Pancreas (tissue), 10 donors: Measurements from ENCODE around the gene PPP1R2C. TPM values are rescaled to one million over a fixed set of nuclear protein-coding genes. Genes with fewer than 3 reads are reported as not detected.
A peak's percentile ranks its signal among the peaks of the same experiment; 100 is the strongest.

Experiments
- ATAC-seq, 4 donors: fragments of 200-7000 bp; cut with Tn5 transposase; one replicate each; pipeline versions ENCODE4 v1.8.0 to v1.9.1; 2020; ENCODE audit warnings: mild to moderate bottlenecking in 4 of 4, moderate library complexity in 4 of 4
- DNase-seq, 6 donors: peaks; one replicate each; pipeline ENCODE4 v3.0.0-alpha.2; 2020
- FAIRE-seq: peaks from 2 replicates; lab custom pipeline; 2012; peaks lifted over from hg19 to GRCh38; lab: Jason Lieb, UNC
- H3K27ac ChIP-seq, 4 donors: fragments of 200-600 bp; sonication (generic); 1 replicate in 3 of 4; 2 replicates in 1 of 4; pipeline versions ENCODE4 v1.5.0 to v1.8.0; 2020
- H3K27me3 ChIP-seq, 4 donors: fragments of 200-600 bp; one replicate each; pipeline ENCODE4 v1.8.0; 2021
- H3K36me3 ChIP-seq, 3 donors: fragments of 200-600 bp; sonication (generic) in 1 of 3; one replicate each; pipeline versions ENCODE4 v1.5.0 to v1.8.0; 2020 to 2021
- H3K4me1 ChIP-seq, 3 donors: fragments of 200-600 bp; one replicate each; pipeline ENCODE4 v1.8.0; 2021
- H3K4me3 ChIP-seq, 4 donors: fragments of 200-600 bp; sonication (generic) in 2 of 4; one replicate each; pipeline versions ENCODE4 v1.5.0 to v1.8.0; 2020 to 2021
- H3K9me3 ChIP-seq, 4 donors: fragments of 200-600 bp; one replicate each; pipeline ENCODE4 v1.8.0; 2021
- WGBS, 2 donors: extraction: QIAGEN DNeasy Blood & Tissue Kit; methylation state at CpG; one replicate each; pipeline ENCODE4 v1.1.7; 2013; 5-methylcytosine and 5-hydroxymethylcytosine counted together
- intact Hi-C, 3 donors: fragments of 100-400 bp; cut with DNase I; formaldehyde crosslinking; loops; one replicate each; pipeline versions ENCODE4 v1.11.1 to v1.14.2; 2022
- polyA plus RNA-seq, 2 donors: library from polyadenylated mRNA; stranded (reverse); fragments of 200-250 nt; gene quantifications; one replicate each; pipeline ENCODE4 v1.2.3, GENCODE V29; 2013
- total RNA-seq, 6 donors: library from RNA; stranded (reverse); fragmentation: NEBNext Ultra II Directional in 4 of 6; extraction: Animal tissue kit (Norgen Biotek cat#: 25700) in 4 of 6; gene quantifications; one replicate each; pipeline versions ENCODE4 v1.2.1 to v1.2.4, GENCODE V29; 2021 to 2023
- TF ChIP-seq, protein P1 (sequence below), 4 donors: fragments of 200-600 bp; sonication (generic) in 3 of 4; IDR thresholded peaks; one replicate each; pipeline versions ENCODE4 v1.5.0 to v1.8.0; 2021; ENCODE audit warnings: antibody characterized with exemption in 4 of 4
- donor health status: healthy with polysubstance abuse.
- donor health status: DM: no; HTN: no; CAD: no; lungs with moderate emphysema.
- donor health status: DM: no; HTN: no; CAD: no.
- donor health status: control.
- donor health status: control.
- donor health status: Bipolar disorder and iron deficiency.
- donor health status: DM: yes; HTN: yes; CAD: no.
- donor health status: DM: no; HTN: no; CAD: no.
- donor health status: DM: no; HTN: no; CAD: no.
- donor health status: DM: yes; HTN: yes; CAD: no.

PPP1R2C gene
- total and polyA plus RNA-seq, 8 donors = not detected

DNA sequence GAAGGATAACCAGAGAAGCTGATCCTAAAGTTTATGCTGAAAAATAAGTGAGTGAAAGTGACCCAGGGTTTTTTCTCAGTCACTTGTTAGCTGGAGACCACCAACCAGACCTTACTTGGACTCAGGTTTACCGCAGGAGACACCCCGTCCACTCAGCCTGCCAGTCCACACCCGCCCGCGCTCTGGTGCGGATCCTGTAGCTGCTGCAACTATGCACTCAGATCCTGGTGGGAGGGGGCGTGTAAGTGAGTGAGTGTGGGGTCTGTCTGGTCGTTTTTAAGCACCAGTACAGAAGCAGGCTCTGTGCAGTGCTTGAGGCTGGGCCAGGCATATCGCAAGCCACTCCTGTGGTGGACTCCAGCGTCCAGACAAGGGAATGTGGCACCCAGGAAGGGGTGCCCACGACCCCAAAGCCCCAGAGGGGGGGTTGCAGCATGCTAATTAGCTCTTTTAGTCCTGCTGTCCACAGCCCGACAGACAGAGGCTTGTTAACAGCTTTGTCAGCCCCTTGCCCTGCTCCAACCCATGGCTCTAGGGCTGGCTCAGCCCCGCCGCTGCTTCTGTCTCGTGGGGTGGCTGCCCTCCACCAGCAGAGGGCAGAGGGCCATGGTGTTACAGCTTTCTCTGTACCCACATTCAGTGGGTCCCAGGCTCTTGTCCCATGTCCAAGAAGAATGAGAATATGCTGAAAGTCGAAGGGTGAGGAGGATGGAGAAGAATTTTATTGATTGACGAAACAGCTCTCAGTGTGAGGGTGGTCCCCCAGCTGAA, 40.4 kb upstream of the PPP1R2C start:
- H3K27me3 ChIP-seq = peaks cover 0 to 4% (median 0%) of the 10 kb centered on the region in 4 donors
- no peaks in the 10 kb centered on the region for H3K9me3 ChIP-seq
- TF ChIP-seq, protein P1, sequence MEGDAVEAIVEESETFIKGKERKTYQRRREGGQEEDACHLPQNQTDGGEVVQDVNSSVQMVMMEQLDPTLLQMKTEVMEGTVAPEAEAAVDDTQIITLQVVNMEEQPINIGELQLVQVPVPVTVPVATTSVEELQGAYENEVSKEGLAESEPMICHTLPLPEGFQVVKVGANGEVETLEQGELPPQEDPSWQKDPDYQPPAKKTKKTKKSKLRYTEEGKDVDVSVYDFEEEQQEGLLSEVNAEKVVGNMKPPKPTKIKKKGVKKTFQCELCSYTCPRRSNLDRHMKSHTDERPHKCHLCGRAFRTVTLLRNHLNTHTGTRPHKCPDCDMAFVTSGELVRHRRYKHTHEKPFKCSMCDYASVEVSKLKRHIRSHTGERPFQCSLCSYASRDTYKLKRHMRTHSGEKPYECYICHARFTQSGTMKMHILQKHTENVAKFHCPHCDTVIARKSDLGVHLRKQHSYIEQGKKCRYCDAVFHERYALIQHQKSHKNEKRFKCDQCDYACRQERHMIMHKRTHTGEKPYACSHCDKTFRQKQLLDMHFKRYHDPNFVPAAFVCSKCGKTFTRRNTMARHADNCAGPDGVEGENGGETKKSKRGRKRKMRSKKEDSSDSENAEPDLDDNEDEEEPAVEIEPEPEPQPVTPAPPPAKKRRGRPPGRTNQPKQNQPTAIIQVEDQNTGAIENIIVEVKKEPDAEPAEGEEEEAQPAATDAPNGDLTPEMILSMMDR (IDR thresholded peaks at IDR 0.05) = no peak
- no peaks in the 10 kb centered on the region for H3K4me1 ChIP-seq
- no peak overlapping the region for H3K4me3 ChIP-seq
- no peak overlapping the region for H3K27ac ChIP-seq
- WGBS, 2 donors = 73 to 84% methylated on average over 17 of the region's 17 CpGs
- H3K36me3 ChIP-seq = no peaks in the 10 kb centered on the region
- intact Hi-C loops = no loop called here
- ATAC-seq (no peak), DNase-seq (no peak), FAIRE-seq (no peak)

DNA sequence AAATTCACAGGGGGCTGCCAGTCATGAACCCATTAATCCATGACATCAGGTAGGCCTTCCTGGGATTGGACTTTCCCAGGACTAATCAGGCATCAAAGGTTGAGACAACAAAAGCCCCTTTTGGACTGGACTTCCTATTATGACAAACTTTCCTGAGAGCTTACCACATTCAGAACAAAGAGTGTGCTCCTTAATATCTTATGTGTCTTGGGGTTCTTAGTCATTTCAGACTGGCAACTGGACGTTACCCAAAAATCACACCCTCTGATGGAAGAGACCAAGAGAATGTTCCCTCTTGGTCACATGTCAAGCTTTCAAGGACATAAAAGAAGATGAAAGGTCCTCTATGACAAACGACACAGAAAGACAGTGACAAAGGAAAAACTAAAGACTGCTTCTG, 31.6 kb upstream of the PPP1R2C start:
- intact Hi-C loops = no loop called here
- no peak overlapping the region for H3K27ac ChIP-seq
- WGBS, 2 donors = 52 to 75% methylated on average over 2 of the region's 2 CpGs
- DNase-seq = no peak
- H3K4me1 ChIP-seq = no peaks in the 10 kb centered on the region
- FAIRE-seq = no peak
- H3K4me3 ChIP-seq = no peak overlapping the region
- no peak for ATAC-seq
- H3K27me3 ChIP-seq = no peaks in the 10 kb centered on the region
- H3K9me3 ChIP-seq = no peaks in the 10 kb centered on the region
- H3K36me3 ChIP-seq = no peaks in the 10 kb centered on the region
- TF ChIP-seq, protein P1 (IDR thresholded peaks at IDR 0.05) = no peak

DNA sequence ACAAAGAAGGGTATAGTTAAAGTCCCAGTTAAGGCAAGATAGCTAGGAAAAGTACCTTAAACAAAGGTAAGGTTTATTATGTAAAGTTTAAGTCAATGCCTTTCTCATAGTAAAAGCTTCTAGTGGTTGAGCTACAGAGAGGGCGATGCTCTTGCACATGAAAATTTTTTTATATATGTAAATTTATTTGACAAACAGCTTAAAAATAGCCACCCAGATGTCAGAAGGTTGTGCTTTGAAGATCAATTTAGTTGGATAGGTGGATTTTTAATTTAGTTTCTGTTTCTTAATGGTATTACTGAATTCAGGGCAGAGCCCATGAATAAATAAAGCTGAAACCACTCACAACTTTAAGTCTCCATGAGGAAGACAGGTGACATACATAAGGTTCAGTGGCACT, 29.4 kb upstream of the PPP1R2C start:
- DNase-seq (no peak), FAIRE-seq (no peak), ATAC-seq (no peak)
- no peak overlapping the region for H3K4me3 ChIP-seq
- intact Hi-C loops = no loop called here
- TF ChIP-seq, protein P1 (IDR thresholded peaks at IDR 0.05) = no peak
- H3K36me3 ChIP-seq = no peaks in the 10 kb centered on the region
- WGBS, 2 donors = 87 to 100% methylated on average over 1 of the region's 1 CpG
- H3K27me3 ChIP-seq = no peaks in the 10 kb centered on the region
- no peaks in the 10 kb centered on the region for H3K4me1 ChIP-seq
- no peak overlapping the region for H3K27ac ChIP-seq
- no peaks in the 10 kb centered on the region for H3K9me3 ChIP-seq

DNA sequence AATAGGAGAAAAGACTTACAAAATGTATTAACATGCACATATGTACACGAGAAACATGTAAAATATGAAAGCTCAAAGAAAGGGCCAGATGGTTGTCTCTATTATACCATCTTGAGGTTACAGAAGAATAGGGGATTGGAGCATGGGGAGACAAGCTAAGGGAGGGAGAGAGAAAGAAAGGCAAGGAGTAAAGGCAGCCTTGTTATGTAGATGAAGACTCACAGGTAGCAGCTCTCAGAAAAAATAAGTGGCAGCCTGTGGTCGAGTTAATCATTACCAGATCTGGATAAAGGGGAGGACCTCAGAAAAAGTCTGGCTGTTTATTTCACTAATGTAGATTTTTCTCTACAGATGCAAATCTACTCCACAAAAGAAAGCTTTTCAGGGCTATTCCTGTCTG, 26.6 kb upstream of the PPP1R2C start:
- Histone ChIP-seq H3K4me1 (no peaks in the 10 kb centered on the region), H3K27me3 (peaks cover 0 to 4% (median 0%) of the 10 kb centered on the region in 4 donors), H3K27ac (no peak overlapping the region), H3K36me3 (no peaks in the 10 kb centered on the region), H3K4me3 (no peak overlapping the region), H3K9me3 (no peaks in the 10 kb centered on the region)
- intact Hi-C loops = no loop called here
- TF ChIP-seq, protein P1 (IDR thresholded peaks at IDR 0.05) = no peak
- FAIRE-seq = no peak
- 27 to 56% methylated on average over 2 of the region's 2 CpGs for WGBS, 2 donors
- peak in 3 of 4 donors; percentile 46 to 77 (median 51) for ATAC-seq
- DNase-seq = no peak

DNA sequence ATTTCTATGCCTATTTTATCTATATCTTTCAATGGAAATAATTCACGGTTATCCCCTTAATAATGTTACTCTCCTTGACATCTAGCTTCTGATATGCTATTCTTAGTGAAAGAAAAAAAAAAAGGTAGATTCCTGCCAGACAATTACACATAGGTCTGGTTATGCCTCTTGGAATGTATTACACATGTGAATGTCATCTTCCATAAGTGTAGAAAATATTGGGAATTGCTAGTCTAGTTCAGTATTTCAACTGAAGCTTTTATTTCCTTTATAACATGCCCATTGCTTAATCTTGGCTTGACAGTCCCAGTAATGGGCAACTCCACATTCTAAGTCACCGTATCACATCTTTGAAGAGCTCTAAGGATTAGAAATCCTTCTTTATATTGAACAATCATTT, 25.4 kb upstream of the PPP1R2C start:
- WGBS, 2 donors = 76 to 85% methylated on average over 2 of the region's 2 CpGs
- Histone ChIP-seq H3K27me3 (peaks cover 0 to 5% (median 0%) of the 10 kb centered on the region in 4 donors), H3K9me3 (no peaks in the 10 kb centered on the region), H3K36me3 (no peaks in the 10 kb centered on the region), H3K4me3 (no peak overlapping the region), H3K4me1 (no peaks in the 10 kb centered on the region), H3K27ac (no peak overlapping the region)
- intact Hi-C loops = no loop called here
- TF ChIP-seq, protein P1 (IDR thresholded peaks at IDR 0.05) = no peak
- ATAC-seq (no peak), FAIRE-seq (no peak), DNase-seq (no peak)
